ENCODE results near the gene RAP2A. TPM values are rescaled to one million over a fixed set of nuclear protein-coding genes. Genes with fewer than 3 reads are reported as not detected.

RAP2A gene
- total RNA-seq, 1 experiment from 2014 or later, result 43.6 TPM

- CTCF ChIA-PET, result no interaction called here
- no TSS peak for BruUV-seq (replicated peaks)
- no peak for TF ChIP-seq EZH2 (IDR thresholded peaks at IDR 0.05; ENCODE audit: borderline replicate concordance, low read depth, low read length, poor library complexity, severe bottlenecking)
- no peak for TF ChIP-seq CTCF (conservative IDR thresholded peaks at IDR 0.05; ENCODE audit: low read depth, low read length)
- Histone ChIP-seq H3K36me3 (ENCODE audit: insufficient read depth, low read length, poor library complexity, severe bottlenecking) (no peaks in the 10 kb centered on the region), H3K9me3 (ENCODE audit: low read depth, low read length, poor library complexity, severe bottlenecking) (no peaks in the 10 kb centered on the region), H3K27ac (ENCODE audit: low read depth, low read length, poor library complexity, severe bottlenecking) (no peak overlapping the region), H3K4me1 (ENCODE audit: insufficient read depth, low read length, poor library complexity, severe bottlenecking) (peaks cover 10% of the 10 kb centered on the region), H3K4me3 (ENCODE audit: low read depth, low read length, poor library complexity, severe bottlenecking) (no peak overlapping the region), H3K27me3 (replicated peaks; ENCODE audit: insufficient read depth, low read depth, low read length, poor library complexity) (no peaks in the 10 kb centered on the region)
- POLR2A ChIA-PET (ENCODE audit: low non-redundant PET), result no interaction called here
- no peak for DNase-seq (ENCODE audit: low spot score)
- intact Hi-C loops (cut with micrococcal nuclease; ENCODE audit: unreplicated experiment), result loop anchor here (5.0 to 10.0 kb wide), 2 partner anchors 373 to 515 kb away; no protein-coding TSS in a partner anchor
These were observed 4.3 kb upstream of the RAP2A start for GRCh38 chr13:97429681-97430081.

DNA sequence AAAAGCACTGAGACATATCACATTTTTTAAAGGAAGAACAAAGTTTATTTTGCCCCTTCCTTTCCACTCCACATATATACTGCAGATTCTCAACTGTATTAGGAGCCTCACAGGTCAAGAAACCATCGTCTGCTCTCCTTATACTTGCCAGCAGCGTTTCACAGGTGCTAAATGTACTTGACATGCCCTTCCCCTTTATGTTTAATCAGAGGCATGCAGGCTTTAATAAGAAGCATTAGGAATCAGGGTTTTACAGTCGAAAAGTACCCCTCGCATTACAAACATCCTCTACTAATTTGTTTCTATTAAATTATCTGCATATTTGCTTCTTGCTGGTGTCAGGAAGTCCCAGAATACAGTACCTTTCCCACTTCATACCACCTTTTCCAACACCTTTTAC, 3.7 kb upstream of the RAP2A start:
- TF ChIP-seq EZH2 (IDR thresholded peaks at IDR 0.05; ENCODE audit: borderline replicate concordance, low read depth, low read length, poor library complexity, severe bottlenecking), result no peak
- no peak for TF ChIP-seq CTCF (conservative IDR thresholded peaks at IDR 0.05; ENCODE audit: low read depth, low read length)
- H3K36me3 ChIP-seq (ENCODE audit: insufficient read depth, low read length, poor library complexity, severe bottlenecking), result no peaks in the 10 kb centered on the region
- H3K27me3 ChIP-seq (replicated peaks; ENCODE audit: insufficient read depth, low read depth, low read length, poor library complexity), result no peaks in the 10 kb centered on the region
- no peak overlapping the region for H3K27ac ChIP-seq (ENCODE audit: low read depth, low read length, poor library complexity, severe bottlenecking)
- ChIA-PET POLR2A (ENCODE audit: low non-redundant PET) (no interaction called here), CTCF (no interaction called here)
- no peaks in the 10 kb centered on the region for H3K9me3 ChIP-seq (ENCODE audit: low read depth, low read length, poor library complexity, severe bottlenecking)
- intact Hi-C loops (cut with micrococcal nuclease; ENCODE audit: unreplicated experiment), result loop anchor here (5.0 to 10.0 kb wide), 2 partner anchors 372 to 515 kb away; no protein-coding TSS in a partner anchor
- no peak for DNase-seq (ENCODE audit: low spot score)
- H3K4me3 ChIP-seq (ENCODE audit: low read depth, low read length, poor library complexity, severe bottlenecking), result no peak overlapping the region
- peaks cover 10% of the 10 kb centered on the region for H3K4me1 ChIP-seq (ENCODE audit: insufficient read depth, low read length, poor library complexity, severe bottlenecking)
- no TSS peak for BruUV-seq (replicated peaks)

DNA sequence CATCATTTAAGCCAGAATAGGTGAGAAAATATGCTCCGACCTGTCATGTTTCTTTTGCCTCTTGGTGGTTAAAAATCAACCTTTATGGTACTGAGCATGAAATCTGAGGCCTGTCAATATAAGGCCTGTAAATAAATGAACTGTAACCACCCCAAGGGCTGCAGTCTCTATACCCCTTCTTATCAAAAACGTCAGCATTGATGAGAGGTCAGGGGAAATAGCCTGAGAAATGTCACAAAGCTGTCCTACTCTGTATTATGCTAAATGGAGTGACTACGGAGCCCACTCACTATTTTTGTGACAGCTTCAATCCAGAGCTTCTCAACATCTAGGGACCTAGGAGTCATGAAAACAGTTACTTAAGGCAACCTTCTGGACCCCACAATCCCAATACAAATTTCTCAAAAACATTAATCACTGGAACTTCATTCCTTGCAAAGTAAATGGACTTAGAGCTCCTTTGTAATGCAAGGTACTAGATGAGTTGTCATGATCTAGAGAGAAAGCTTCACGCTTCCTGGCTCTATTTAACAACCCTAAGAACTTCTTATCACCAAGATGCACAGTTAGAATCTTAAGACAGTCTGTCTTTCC, 2.7 kb upstream of the RAP2A start:
- ChIA-PET CTCF (no interaction called here), POLR2A (ENCODE audit: low non-redundant PET) (no interaction called here)
- no peak overlapping the region for H3K27ac ChIP-seq (ENCODE audit: low read depth, low read length, poor library complexity, severe bottlenecking)
- H3K4me1 ChIP-seq (ENCODE audit: insufficient read depth, low read length, poor library complexity, severe bottlenecking), result peaks cover 13% of the 10 kb centered on the region
- no peak for DNase-seq (ENCODE audit: low spot score)
- H3K36me3 ChIP-seq (ENCODE audit: insufficient read depth, low read length, poor library complexity, severe bottlenecking), result no peaks in the 10 kb centered on the region
- TF ChIP-seq EZH2 (IDR thresholded peaks at IDR 0.05; ENCODE audit: borderline replicate concordance, low read depth, low read length, poor library complexity, severe bottlenecking), result no peak
- BruUV-seq (replicated peaks), result no TSS peak
- intact Hi-C loops (cut with micrococcal nuclease; ENCODE audit: unreplicated experiment), result loop anchor here (5.0 to 10.0 kb wide), 2 partner anchors 371 to 514 kb away; no protein-coding TSS in a partner anchor
- no peaks in the 10 kb centered on the region for H3K27me3 ChIP-seq (replicated peaks; ENCODE audit: insufficient read depth, low read depth, low read length, poor library complexity)
- no peaks in the 10 kb centered on the region for H3K9me3 ChIP-seq (ENCODE audit: low read depth, low read length, poor library complexity, severe bottlenecking)
- no peak overlapping the region for H3K4me3 ChIP-seq (ENCODE audit: low read depth, low read length, poor library complexity, severe bottlenecking)
